H9 (cell line): ENCODE results near the gene FRK. TPM values are rescaled to one million over a fixed set of nuclear protein-coding genes. Genes with fewer than 3 reads are reported as not detected.

Experiments
- DNase-seq: peaks from one replicate; pipeline ENCODE4 v3.0.0-alpha.2; 2017
- H2AFZ ChIP-seq: one replicate; pipeline ENCODE4 v1.6.1; 2013; ENCODE audit warnings: mild to moderate bottlenecking, low read length, control low read depth, moderate library complexity
- H2AK5ac ChIP-seq: 2 replicates; pipeline ENCODE4 v1.6.1; 2013; ENCODE audit warnings: low read length, control low read depth, mixed read lengths; ENCODE audit not compliant: insufficient read length
- H2BK120ac ChIP-seq: one replicate; pipeline ENCODE4 v1.6.1; 2013; ENCODE audit warnings: low read depth, mild to moderate bottlenecking, low read length, control low read depth, inconsistent platforms; ENCODE audit not compliant: poor library complexity, severe bottlenecking
- H2BK12ac ChIP-seq: 2 replicates; pipeline ENCODE4 v1.6.1; 2013; ENCODE audit warnings: low read length, control low read depth, mixed read lengths, low read depth; ENCODE audit not compliant: insufficient read length
- H2BK15ac ChIP-seq: 2 replicates; pipeline ENCODE4 v1.6.1; 2013; ENCODE audit warnings: low read depth, low read length, control low read depth
- H2BK20ac ChIP-seq: one replicate; pipeline ENCODE4 v1.6.1; 2013; ENCODE audit warnings: low read depth, mild to moderate bottlenecking, low read length, control low read depth, inconsistent platforms; ENCODE audit not compliant: poor library complexity, severe bottlenecking
- H2BK5ac ChIP-seq: 2 replicates; pipeline ENCODE4 v1.6.1; 2013; ENCODE audit warnings: low read length, control low read depth, mixed read lengths; ENCODE audit not compliant: insufficient read length
- H3K14ac ChIP-seq: 2 replicates; pipeline ENCODE4 v1.6.1; 2013; ENCODE audit warnings: low read length, control low read depth; ENCODE audit not compliant: insufficient read depth
- H3K18ac ChIP-seq: 2 replicates; pipeline ENCODE4 v1.6.1; 2013; ENCODE audit warnings: low read depth, mild to moderate bottlenecking, mixed read lengths, low read length, control low read depth; ENCODE audit not compliant: insufficient read length
- H3K23ac ChIP-seq: 2 replicates; pipeline ENCODE4 v1.6.1; 2013; ENCODE audit warnings: low read length, control low read depth, mixed read lengths, low read depth; ENCODE audit not compliant: insufficient read length
- H3K23me2 ChIP-seq: 2 replicates; pipeline ENCODE4 v1.6.1; 2013; ENCODE audit warnings: low read depth, mild to moderate bottlenecking, mixed read lengths, low read length, control low read depth; ENCODE audit not compliant: insufficient read length, poor library complexity, severe bottlenecking
- H3K27ac ChIP-seq: 2 replicates; pipeline ENCODE4 v1.5.1; 2013; ENCODE audit warnings: low read length, control low read depth, mixed read lengths, low read depth; ENCODE audit not compliant: insufficient read length
- H3K27me3 ChIP-seq: 2 replicates; pipeline ENCODE4 v1.6.1; 2013; ENCODE audit warnings: low read length, control low read depth, inconsistent platforms; ENCODE audit not compliant: insufficient read depth
- H3K4ac ChIP-seq: 2 replicates; pipeline ENCODE4 v1.6.1; 2013; ENCODE audit warnings: low read depth, mild to moderate bottlenecking, control low read depth, inconsistent platforms, low read length, moderate library complexity
- H3K4me1 ChIP-seq: 2 replicates; pipeline ENCODE4 v1.6.1; 2013; ENCODE audit warnings: low read length, control low read depth, inconsistent platforms; ENCODE audit not compliant: insufficient read depth
- H3K4me2 ChIP-seq: 2 replicates; pipeline ENCODE4 v1.6.1; 2013; ENCODE audit warnings: low read length, control low read depth, mixed read lengths; ENCODE audit not compliant: insufficient read length, insufficient read depth
- H3K56ac ChIP-seq: 2 replicates; pipeline ENCODE4 v1.6.1; 2013; ENCODE audit warnings: low read depth, mild to moderate bottlenecking, mixed read lengths, low read length, control low read depth; ENCODE audit not compliant: insufficient read length
- H3K79me1 ChIP-seq: 2 replicates; pipeline ENCODE4 v1.6.1; 2013; ENCODE audit warnings: low read depth, mild to moderate bottlenecking, moderate library complexity, low read length, control low read depth, inconsistent platforms; ENCODE audit not compliant: insufficient read depth, poor library complexity, severe bottlenecking
- H3K79me2 ChIP-seq: 2 replicates; pipeline ENCODE4 v1.6.1; 2013; ENCODE audit warnings: low read length, control low read depth, inconsistent platforms; ENCODE audit not compliant: insufficient read depth
- H3K9ac ChIP-seq: 2 replicates; pipeline ENCODE4 v1.6.1; 2013; ENCODE audit warnings: low read length, control low read depth, mixed read lengths; ENCODE audit not compliant: insufficient read length; ENCODE audit errors: extremely low read depth
- H3K9me3 ChIP-seq: one replicate; pipeline ENCODE4 v1.6.1; 2013; ENCODE audit warnings: low read depth, low read length, inconsistent platforms; ENCODE audit not compliant: control insufficient read depth
- H3T11ph ChIP-seq: one replicate; pipeline ENCODE4 v1.6.1; 2013; ENCODE audit warnings: mild to moderate bottlenecking, low read length, control low read depth, inconsistent platforms
- H4K20me1 ChIP-seq: one replicate; pipeline ENCODE4 v1.6.1; 2013; ENCODE audit not compliant: control insufficient read depth, insufficient read length, insufficient read depth
- H4K5ac ChIP-seq: 2 replicates; pipeline ENCODE4 v1.6.1; 2013; ENCODE audit warnings: low read depth, mild to moderate bottlenecking, mixed read lengths, low read length, control low read depth; ENCODE audit not compliant: insufficient read length
- H4K8ac ChIP-seq: replicated peaks from 2 replicates; pipeline ENCODE4 v1.6.1; 2013; ENCODE audit warnings: low read length, control low read depth, mixed read lengths, low read depth; ENCODE audit not compliant: insufficient read length
- H4K91ac ChIP-seq: 2 replicates; pipeline ENCODE4 v1.6.1; 2013; ENCODE audit warnings: low read depth, mild to moderate bottlenecking, moderate library complexity, mixed read lengths, low read length, control low read depth; ENCODE audit not compliant: insufficient read length
- H3K27ac Mint-ChIP-seq, 3 experiments: 2 replicates in 2 of 3; 3 replicates in 1 of 3; pipeline ENCODE4 v1.8.0; 2020 to 2021; ENCODE audit warnings: mixed read lengths in 3 of 3, mild to moderate bottlenecking in 1 of 3, moderate library complexity in 1 of 3
- H3K27me3 Mint-ChIP-seq: 2 replicates; pipeline ENCODE4 v1.8.0; 2021; ENCODE audit warnings: low read depth, mild to moderate bottlenecking, moderate library complexity, mixed read lengths
- H3K36me3 Mint-ChIP-seq, 3 experiments: 2 replicates in 2 of 3; 3 replicates in 1 of 3; pipeline ENCODE4 v1.8.0; 2020 to 2021; ENCODE audit warnings: low read depth in 3 of 3, mixed read lengths in 3 of 3; ENCODE audit not compliant: insufficient read depth in 1 of 3
- H3K4me1 Mint-ChIP-seq, 2 experiments: 2 replicates each; pipeline ENCODE4 v1.8.0; 2020; ENCODE audit warnings: mixed read lengths in 2 of 2
- H3K4me3 Mint-ChIP-seq, 2 experiments: 2 replicates in 1 of 2; 3 replicates in 1 of 2; pipeline ENCODE4 v1.8.0; 2020 to 2021; ENCODE audit warnings: mild to moderate bottlenecking in 2 of 2, mixed read lengths in 2 of 2, moderate library complexity in 1 of 2
- H3K9me3 Mint-ChIP-seq, 2 experiments: 2 replicates in 1 of 2; 3 replicates in 1 of 2; pipeline ENCODE4 v1.8.0; 2020; ENCODE audit warnings: mild to moderate bottlenecking in 2 of 2, mixed read lengths in 2 of 2, moderate library complexity in 1 of 2
- WGBS: extraction: QIAGEN DNeasy Blood & Tissue Kit; methylation state at CpG from one replicate; pipeline ENCODE4 v1.1.7; 2013; ENCODE audit warnings: missing lambda C conversion rate, low lambda C conversion rate, mixed read lengths; ENCODE audit not compliant: insufficient read length; ENCODE audit errors: extremely low coverage; 5-methylcytosine and 5-hydroxymethylcytosine counted together
- total RNA-seq: library from RNA; stranded (reverse); gene quantifications from 2 replicates; pipeline ENCODE4 v1.2.1, GENCODE V29; 2021
- TF ChIP-seq, protein P1 (sequence below): fragments of 200-600 bp; sonication (generic); conservative IDR thresholded peaks from 3 replicates; pipeline ENCODE4 v1.8.0; 2021; ENCODE audit warnings: antibody characterized with exemption, mild to moderate bottlenecking

FRK gene
- total RNA-seq, 1 experiment from 2014 or later, result 0.15 TPM

GRCh38 chr6:115972679-115973078 is 88.0 kb downstream of the FRK start:
- Histone ChIP-seq H3K27ac (no peak overlapping the region), H2BK15ac (no peak overlapping the region), H3K9ac (no peak overlapping the region), H2BK120ac (no peak overlapping the region), H2AFZ (no peak overlapping the region), H3K18ac (no peak overlapping the region), H3K14ac (no peak overlapping the region), H3K9me3 (no peaks in the 10 kb centered on the region), H3K79me2 (no peaks in the 10 kb centered on the region), H3T11ph (no peak overlapping the region), H2AK5ac (no peak overlapping the region), H3K4me1 (no peaks in the 10 kb centered on the region), H3K79me1 (no peaks in the 10 kb centered on the region), H4K91ac (no peak overlapping the region), H3K4ac (no peak overlapping the region), H4K5ac (no peak overlapping the region), H3K27me3 (no peaks in the 10 kb centered on the region), H2BK5ac (no peak overlapping the region), H4K8ac (no peak overlapping the region), H3K56ac (no peak overlapping the region), H2BK12ac (no peak overlapping the region), H4K20me1 (no peaks in the 10 kb centered on the region), H3K4me2 (no peak overlapping the region), H3K23me2 (no peaks in the 10 kb centered on the region), H3K23ac (no peak overlapping the region), H2BK20ac (no peak overlapping the region)
- H3K4me1 Mint-ChIP-seq, result peaks cover 7 to 12% of the 10 kb centered on the region in 2 experiments
- WGBS, result no CpG with 5 or more reads among the region's 2 CpGs
- no peak overlapping the region for H3K27ac Mint-ChIP-seq
- no peak overlapping the region for H3K4me3 Mint-ChIP-seq
- TF ChIP-seq, protein P1, sequence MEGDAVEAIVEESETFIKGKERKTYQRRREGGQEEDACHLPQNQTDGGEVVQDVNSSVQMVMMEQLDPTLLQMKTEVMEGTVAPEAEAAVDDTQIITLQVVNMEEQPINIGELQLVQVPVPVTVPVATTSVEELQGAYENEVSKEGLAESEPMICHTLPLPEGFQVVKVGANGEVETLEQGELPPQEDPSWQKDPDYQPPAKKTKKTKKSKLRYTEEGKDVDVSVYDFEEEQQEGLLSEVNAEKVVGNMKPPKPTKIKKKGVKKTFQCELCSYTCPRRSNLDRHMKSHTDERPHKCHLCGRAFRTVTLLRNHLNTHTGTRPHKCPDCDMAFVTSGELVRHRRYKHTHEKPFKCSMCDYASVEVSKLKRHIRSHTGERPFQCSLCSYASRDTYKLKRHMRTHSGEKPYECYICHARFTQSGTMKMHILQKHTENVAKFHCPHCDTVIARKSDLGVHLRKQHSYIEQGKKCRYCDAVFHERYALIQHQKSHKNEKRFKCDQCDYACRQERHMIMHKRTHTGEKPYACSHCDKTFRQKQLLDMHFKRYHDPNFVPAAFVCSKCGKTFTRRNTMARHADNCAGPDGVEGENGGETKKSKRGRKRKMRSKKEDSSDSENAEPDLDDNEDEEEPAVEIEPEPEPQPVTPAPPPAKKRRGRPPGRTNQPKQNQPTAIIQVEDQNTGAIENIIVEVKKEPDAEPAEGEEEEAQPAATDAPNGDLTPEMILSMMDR, result no peak
- DNase-seq, result no peak
- H3K27me3 Mint-ChIP-seq, result no peaks in the 10 kb centered on the region
- H3K9me3 Mint-ChIP-seq, result no peaks in the 10 kb centered on the region
- no peaks in the 10 kb centered on the region for H3K36me3 Mint-ChIP-seq
